Fibroblast of skin of left quadriceps (primary cell): ENCODE data around the gene HERC6.
A peak's percentile ranks its signal among the peaks of the same experiment; 100 is the strongest.
"Not testable (repeated sequence)": the region's sequence is repeated elsewhere in the genome, so short reads cannot be mapped to it uniquely, and the experiment has no call there.

ENCODE experiments used
- DNase-seq, 2 experiments: peaks; one replicate each; pipeline ENCODE4 v3.0.0-alpha.2; 2013; ENCODE audit warnings: low read depth in 2 of 2

Gene HERC6

GRCh38 chr4:88446124-88446523 lies 67.5 kb downstream of the HERC6 start:
- no peak for DNase-seq

GRCh38 chr4:88447371-88448095 lies 68.9 kb downstream of the HERC6 start:
- no peak for DNase-seq

GRCh38 chr4:88448211-88448765 lies 69.6 kb downstream of the HERC6 start:
- not testable (repeated sequence) for DNase-seq

GRCh38 chr4:88448889-88449288 lies 70.2 kb downstream of the HERC6 start:
- DNase-seq, result no peak

GRCh38 chr4:88449290-88449689 lies 70.6 kb downstream of the HERC6 start:
- no peak for DNase-seq

GRCh38 chr4:88451205-88451604 lies 72.6 kb downstream of the HERC6 start:
- no peak for DNase-seq

- DNase-seq, result no peak
These were observed 74.3 kb downstream of the HERC6 start for GRCh38 chr4:88452912-88453311.

GRCh38 chr4:88456670-88457306 lies 78.1 kb downstream of the HERC6 start, which contains the start of gene HERC5:
TSS of gene HERC5 (plus strand) at chr4:88457119. CDS start at chr4:88457270, 151 bp downstream.
- peak; percentile 64 to 65 for DNase-seq

GRCh38 chr4:88457307-88458103 lies 78.9 kb downstream of the HERC6 start:
- DNase-seq, result no peak

- no peak for DNase-seq
These were observed 79.6 kb downstream of the HERC6 start for GRCh38 chr4:88458104-88458740.

- no peak for DNase-seq
These were observed 87.1 kb downstream of the HERC6 start for GRCh38 chr4:88465653-88466192.

- DNase-seq, result no peak
These were observed 88.7 kb downstream of the HERC6 start for GRCh38 chr4:88467392-88467791.

- DNase-seq, result no peak
These were observed 98.7 kb downstream of the HERC6 start for GRCh38 chr4:88477229-88477860.

GRCh38 chr4:88478247-88478646 lies 99.6 kb downstream of the HERC6 start:
- DNase-seq, result no peak

GRCh38 chr4:88481537-88481936 lies 102.9 kb downstream of the HERC6 start:
- no peak for DNase-seq

- DNase-seq, result no peak
These were observed 110.6 kb downstream of the HERC6 start for GRCh38 chr4:88489100-88489761.
